Keratinocyte (primary cell): ENCODE data around the gene RANBP2.
"Not testable (repeated sequence)": the region's sequence is repeated elsewhere in the genome, so short reads cannot be mapped to it uniquely, and the experiment has no call there.

Source experiments
- CTCF ChIP-seq, 3 experiments: IDR thresholded peaks in 1 of 3; conservative IDR thresholded peaks in 1 of 3; optimal IDR thresholded peaks in 1 of 3; 2 replicates in 2 of 3; 3 replicates in 1 of 3; pipeline versions ENCODE3 to v1.5.1; 2011; ENCODE audit warnings: low read length in 3 of 3, mild to moderate bottlenecking in 3 of 3, moderate library complexity in 2 of 3, control low read depth in 1 of 3, inconsistent platforms in 1 of 3; ENCODE audit not compliant: insufficient read depth in 2 of 3; ENCODE audit errors: extremely low read depth in 1 of 3
- EZH2 ChIP-seq: IDR thresholded peaks from one replicate; pipeline ENCODE4 v1.6.1; 2012; ENCODE audit warnings: inconsistent platforms, mild to moderate bottlenecking, low read length, moderate library complexity

- not testable (repeated sequence) for TF ChIP-seq CTCF (optimal IDR thresholded peaks at IDR 0.05 in 1 of 3, IDR thresholded peaks at IDR 0.05 in 1 of 3, conservative IDR thresholded peaks at IDR 0.05 in 1 of 3; ENCODE audit: extremely low read depth in 1 of 3, insufficient read depth in 2 of 3, low read length in 3 of 3); EZH2
Observed at GRCh38 chr2:108767859-108768258, 48.6 kb downstream of the RANBP2 start.
